Stimulated activated CD4-positive, alpha-beta T cell treated with anti-CD3 and anti-CD28 coated beads, Interleukin-4, amount 100 ng/mL, for 1 hour (primary cell): Measurements from ENCODE around the gene SLC33A1.
"Not testable (repeated sequence)": the region's sequence is repeated elsewhere in the genome, so short reads cannot be mapped to it uniquely, and the experiment has no call there.

Source experiments
- DNase-seq: peaks from one replicate; pipeline ENCODE4 v3.0.0-alpha.2; 2020

The SLC33A1 gene

GRCh38 chr3:155854141-155854940 is at the start of gene SLC33A1:
TSS of gene SLC33A1 (minus strand) at chr3:155854427. CDS start at chr3:155853997, 430 bp downstream.
- DNase-seq, result peak; percentile 97

- DNase-seq, result no peak
Measured at GRCh38 chr3:155895379-155895900, 41.2 kb upstream of the SLC33A1 start.

GRCh38 chr3:155891321-155891720 is 37.1 kb upstream of the SLC33A1 start:
- DNase-seq, result no peak

DNA sequence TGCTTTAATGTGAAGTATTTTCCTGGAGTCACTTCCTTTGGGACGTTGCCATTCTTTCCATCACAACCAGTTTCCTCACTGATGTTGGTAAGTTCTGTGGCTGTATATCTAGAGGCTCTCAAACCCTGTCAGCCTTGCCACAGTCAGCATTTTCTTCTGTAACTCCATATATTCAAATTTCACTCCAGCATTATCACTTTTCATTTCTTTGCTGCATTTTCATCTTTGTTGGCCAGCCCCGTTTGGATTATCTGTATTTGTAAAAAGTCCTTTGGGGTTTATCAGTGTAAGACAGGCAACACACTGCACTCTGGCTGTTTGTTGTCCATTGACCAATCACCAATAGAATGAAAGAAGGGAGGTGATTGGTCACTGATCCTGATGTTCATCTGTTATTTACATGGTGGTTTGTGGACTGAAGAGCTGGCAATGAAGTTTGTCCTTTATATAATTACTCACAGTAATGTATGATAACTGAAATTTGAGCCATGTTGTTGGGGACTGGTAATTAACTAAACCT is 36.5 kb upstream of the SLC33A1 start:
- DNase-seq, result no peak

- DNase-seq, result no peak
Measured at GRCh38 chr3:155889952-155890351, 35.7 kb upstream of the SLC33A1 start.

- no peak for DNase-seq
Measured at GRCh38 chr3:155889212-155889611, 35.0 kb upstream of the SLC33A1 start.

DNA sequence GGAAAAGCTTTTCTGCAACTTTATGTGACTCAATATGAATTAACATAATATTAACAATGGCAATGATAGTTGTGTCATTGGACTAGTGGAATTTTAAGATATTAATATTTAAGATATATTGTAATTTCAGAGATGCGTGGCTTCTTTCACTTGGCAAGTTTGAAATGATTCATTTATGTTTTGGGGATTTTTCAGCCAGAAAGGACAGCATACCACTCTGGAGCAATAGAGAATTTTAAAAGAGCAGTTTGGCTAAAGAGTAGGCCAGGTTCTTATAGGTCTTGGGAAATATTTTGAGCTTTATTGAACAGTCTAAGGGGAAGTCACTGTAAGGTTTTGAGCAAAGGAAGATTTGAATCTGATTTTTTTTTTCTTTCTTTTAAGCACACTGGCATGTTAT is 32.7 kb upstream of the SLC33A1 start:
- DNase-seq, result no peak

GRCh38 chr3:155886348-155886747 is 32.1 kb upstream of the SLC33A1 start:
- not testable (repeated sequence) for DNase-seq

DNA sequence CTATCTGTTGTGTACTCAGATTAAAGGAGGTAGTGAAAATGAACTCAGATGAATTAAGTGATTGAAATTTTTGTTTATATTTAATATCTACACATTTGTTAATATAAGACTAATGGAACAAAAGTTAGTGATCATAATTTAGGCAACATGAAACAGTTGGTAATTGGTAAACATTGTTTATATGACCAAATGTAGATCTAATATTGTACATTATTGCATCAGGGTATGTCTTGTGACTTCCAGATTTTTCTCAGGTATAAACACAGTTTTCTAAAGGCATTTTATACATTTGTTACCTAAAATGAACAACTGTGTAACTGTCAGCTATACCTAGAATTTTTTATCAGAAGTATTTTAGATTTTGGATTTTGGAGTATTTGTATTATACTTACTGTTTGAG is 31.1 kb upstream of the SLC33A1 start:
- DNase-seq, result no peak

DNA sequence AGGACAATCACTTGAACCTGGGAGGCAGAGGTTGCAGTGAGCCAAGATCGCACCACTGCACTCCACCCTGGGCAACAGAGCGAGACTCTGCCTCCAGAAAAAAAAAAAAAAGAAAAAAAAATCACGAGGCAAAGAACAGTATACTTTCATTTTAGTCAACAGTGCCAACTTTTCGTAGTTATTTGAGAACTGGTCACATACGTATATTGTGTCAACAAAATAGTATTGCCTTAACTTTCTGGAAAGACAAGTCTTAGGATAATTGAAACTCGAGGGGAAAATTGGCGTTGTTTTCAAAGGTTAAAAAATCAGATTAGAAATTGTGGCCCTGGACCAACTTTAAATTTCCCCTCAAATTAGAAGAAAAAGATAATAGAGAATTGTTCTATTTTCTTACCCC is 30.1 kb upstream of the SLC33A1 start:
- no peak for DNase-seq

- DNase-seq, result no peak
Measured at GRCh38 chr3:155880286-155880685, 26.1 kb upstream of the SLC33A1 start.

DNA sequence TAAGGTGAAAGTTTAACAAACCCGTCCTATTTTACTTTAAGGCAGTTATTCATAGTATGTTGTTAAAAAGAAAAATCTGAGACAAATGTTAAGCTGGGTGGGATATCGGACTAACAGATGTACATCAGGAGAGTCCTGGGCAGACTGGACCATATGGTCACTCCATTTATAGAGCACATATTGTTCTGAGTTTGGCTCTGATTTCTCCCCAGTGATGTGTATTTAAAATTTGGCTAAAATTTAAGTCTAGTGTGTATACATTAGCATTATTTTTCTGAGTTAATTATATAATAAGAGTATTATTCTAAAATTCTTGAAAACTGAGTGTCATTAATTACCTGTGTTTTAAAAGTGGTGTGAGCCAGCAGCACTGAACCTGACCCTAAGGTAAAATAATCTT is 22.3 kb upstream of the SLC33A1 start:
- DNase-seq, result no peak

DNA sequence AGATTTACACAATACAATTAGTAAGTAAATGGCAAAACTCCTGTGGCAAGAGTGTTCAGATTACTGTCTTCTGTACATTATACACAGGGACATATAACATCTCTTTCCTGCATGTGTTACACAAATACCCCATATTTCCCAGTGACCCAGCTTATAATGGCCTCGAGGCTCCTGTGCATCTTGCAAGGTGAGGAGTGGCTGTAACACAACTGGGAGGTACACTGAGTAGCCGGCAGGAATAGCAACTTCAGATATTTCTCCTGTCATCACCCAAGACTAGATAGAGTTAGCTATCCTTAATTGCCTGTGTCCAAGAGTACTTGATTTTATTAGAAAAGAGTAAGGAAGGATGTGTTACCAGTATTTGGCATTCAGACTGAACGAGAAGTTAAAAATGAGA is 21.8 kb upstream of the SLC33A1 start:
- no peak for DNase-seq

GRCh38 chr3:155872904-155873646 is 18.8 kb upstream of the SLC33A1 start:
- no peak for DNase-seq

DNA sequence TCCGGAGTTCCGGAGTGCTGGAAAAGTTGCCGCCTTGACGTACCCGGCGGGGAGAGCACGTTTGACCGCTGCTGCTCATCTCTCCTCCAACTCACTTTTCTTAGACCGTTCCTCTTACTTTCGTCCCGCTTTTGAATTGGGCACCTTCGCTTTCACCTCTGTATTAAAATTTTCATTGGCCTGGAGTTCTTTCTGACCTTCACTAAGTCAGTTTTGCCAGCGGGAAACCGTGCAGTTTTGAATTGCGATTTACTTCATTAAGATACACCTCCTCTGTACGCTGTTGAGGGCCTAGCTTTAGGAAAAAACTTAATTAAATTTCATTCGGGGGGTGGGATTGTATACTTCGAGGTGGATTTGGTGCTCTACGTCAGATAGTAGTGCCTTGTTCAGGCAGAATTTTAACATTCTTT is 17.5 kb upstream of the SLC33A1 start:
- no peak for DNase-seq

GRCh38 chr3:155870945-155871745 is 16.9 kb upstream of the SLC33A1 start:
- DNase-seq, result peak; percentile 44

DNA sequence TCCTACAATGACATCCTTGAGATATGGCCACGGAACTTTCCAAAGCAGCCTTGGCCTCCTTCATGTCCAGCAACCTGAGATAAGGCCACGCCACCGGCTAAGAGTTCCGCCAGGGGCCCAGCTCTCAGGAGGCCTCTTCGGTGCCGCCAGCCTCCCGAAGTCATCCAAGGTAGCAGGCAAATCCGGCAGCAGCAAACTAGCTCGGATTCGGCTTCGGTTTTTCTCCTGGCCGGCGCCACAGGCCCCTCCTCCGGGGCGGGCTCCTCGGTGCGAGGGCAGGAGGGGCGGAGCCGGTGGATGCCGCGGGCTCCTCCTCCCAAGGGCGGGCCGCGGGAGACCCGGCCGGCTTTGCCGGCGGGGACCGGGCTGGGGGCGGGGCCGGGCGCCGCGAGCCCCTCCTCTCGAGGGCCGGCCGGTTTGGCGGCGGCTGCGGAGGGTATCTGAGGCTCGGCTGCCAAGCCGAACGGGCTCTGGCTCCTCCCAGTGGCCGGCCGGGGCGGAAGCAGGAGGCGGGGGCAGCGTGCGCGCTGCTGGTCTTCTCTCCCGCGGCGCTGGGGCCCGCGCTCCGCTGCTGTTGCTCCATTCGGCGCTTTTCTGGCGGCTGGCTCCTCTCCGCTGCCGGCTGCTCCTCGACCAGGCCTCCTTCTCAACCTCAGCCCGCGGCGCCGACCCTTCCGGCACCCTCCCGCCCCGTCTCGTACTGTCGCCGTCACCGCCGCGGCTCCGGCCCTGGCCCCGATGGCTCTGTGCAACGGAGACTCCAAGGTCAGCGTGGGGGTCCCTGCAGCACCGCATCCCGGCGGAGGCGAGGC is 16.1 kb upstream of the SLC33A1 start, which contains the start of gene GMPS:
TSS of gene GMPS (plus strand) at position 518 of the 812 bp plus-strand sequence. CDS start at position 739, 221 bp downstream.
- DNase-seq, result peak; percentile 95

DNA sequence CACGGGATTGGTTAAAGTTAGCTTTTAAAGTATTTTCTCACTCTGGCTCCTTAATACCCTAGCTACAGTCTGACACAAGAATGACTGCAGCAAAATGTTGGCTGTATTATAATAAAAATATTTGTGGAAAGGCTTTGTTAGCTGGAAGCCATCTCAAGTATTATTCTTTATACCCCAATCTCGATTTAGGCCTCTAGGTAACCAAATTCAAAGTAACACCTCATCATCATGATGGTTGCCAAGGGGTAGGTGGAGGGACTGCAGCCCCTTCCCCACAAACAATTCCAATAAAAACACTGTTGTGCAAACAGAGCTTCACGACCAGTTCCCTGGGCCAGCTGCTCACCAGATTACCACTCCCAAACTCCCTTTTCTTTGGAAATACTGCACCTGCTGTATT is 15.5 kb upstream of the SLC33A1 start:
- DNase-seq, result no peak

GRCh38 chr3:155863072-155863784 is 9.0 kb upstream of the SLC33A1 start:
- DNase-seq, result no peak

DNA sequence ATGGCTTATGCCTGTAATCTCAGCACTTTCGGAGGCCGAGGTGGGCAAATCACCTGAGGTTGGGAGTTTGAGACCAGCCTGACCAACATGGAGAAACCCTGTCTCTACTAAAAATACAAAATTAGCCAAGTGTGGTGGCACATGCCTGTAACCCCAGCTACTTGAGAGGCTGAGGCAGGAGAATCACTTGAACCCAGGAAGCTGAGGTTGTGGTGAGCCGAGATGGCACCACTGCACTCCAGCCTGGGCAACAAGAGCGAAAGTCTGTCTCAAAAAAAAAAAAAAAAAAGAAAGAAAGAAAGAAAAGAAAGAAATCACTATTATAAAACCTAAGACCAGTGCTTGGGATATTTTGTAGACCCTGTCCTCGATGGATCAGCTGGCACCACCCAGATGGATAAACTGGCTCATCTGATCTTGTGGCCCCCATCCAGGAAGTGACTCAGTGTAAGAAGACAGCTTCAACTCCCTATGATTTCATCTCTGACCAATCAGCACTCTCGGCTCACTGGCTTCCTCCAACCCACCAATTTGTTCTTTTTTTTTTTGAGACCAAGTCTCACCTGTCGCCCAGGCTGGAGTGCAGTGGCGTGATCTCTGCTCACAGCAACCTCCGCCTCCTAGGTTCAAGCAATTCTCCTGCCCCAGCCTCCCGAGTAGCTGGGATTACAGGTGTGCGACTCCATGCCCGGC is 8.2 kb upstream of the SLC33A1 start:
- peak; percentile 24 for DNase-seq
